Measurements from ENCODE around the gene TP53I13.
A peak's percentile ranks its signal among the peaks of the same experiment; 100 is the strongest.

Gene TP53I13

GRCh38 chr17:29579866-29580771 is 11.6 kb downstream of the TP53I13 start:
- intact Hi-C loops (cut with micrococcal nuclease), result loop anchor here (1.0 kb wide), 1 partner anchor 12 kb away; no protein-coding TSS in a partner anchor
- peaks cover 37% of the 10 kb centered on the region for H3K4me1 Mint-ChIP-seq (ENCODE audit: low read depth)
- no peak overlapping the region for H3K4me3 Mint-ChIP-seq
- no peak overlapping the region for H3K27ac Mint-ChIP-seq
- peaks cover 91% of the 10 kb centered on the region for H3K36me3 Mint-ChIP-seq (ENCODE audit: low read depth)
- H3K27me3 Mint-ChIP-seq, result no peaks in the 10 kb centered on the region
- no peaks in the 10 kb centered on the region for H3K9me3 Mint-ChIP-seq

DNA sequence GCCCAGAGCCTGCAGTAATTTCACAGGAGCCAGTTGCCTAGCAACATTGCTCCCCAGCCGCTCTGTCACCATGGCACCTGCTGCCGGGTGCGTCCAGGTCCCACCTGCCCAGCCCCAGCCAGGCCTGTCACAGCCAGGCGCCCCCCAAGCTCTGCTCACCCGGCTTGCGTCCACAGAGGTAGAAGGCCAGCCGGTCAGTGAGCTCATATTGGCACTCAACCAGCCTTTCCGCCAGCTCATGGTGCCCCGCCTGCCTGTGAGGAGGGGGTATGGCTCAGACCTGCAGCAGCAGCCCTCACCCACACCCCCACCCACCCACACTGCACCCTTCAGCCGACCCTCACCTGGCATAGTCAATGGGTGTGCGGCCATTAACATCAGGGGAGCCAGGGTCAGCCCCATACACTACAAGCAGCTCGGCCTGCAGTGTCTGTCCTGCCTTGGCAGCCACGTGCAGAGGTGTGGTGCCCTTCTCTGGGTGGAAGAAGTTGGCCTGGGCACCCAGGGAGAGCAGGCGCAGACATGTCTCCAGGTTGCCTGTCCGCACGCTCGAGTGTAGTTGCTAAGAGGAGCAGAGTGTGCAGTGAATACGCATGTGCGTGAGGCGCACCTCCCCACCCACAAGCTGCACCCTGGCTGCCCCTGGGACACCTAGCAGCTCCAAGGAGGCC is 13.2 kb downstream of the TP53I13 start:
- H3K36me3 Mint-ChIP-seq (ENCODE audit: low read depth), result peaks cover 75% of the 10 kb centered on the region
- intact Hi-C loops (cut with micrococcal nuclease), result no loop called here

GRCh38 chr17:29582254-29582765 is 13.8 kb downstream of the TP53I13 start:
- peaks cover 57% of the 10 kb centered on the region for H3K4me1 Mint-ChIP-seq (ENCODE audit: low read depth)
- H3K4me3 Mint-ChIP-seq, result no peak overlapping the region
- H3K9me3 Mint-ChIP-seq, result no peaks in the 10 kb centered on the region
- H3K27ac Mint-ChIP-seq, result no peak overlapping the region
- H3K27me3 Mint-ChIP-seq, result no peaks in the 10 kb centered on the region
- intact Hi-C loops (cut with micrococcal nuclease), result no loop called here
- peaks cover 69% of the 10 kb centered on the region for H3K36me3 Mint-ChIP-seq (ENCODE audit: low read depth)

More for the DNA sequence above, 13.2 kb downstream of the TP53I13 start:
- Mint-ChIP-seq H3K27me3 (no peaks in the 10 kb centered on the region), H3K27ac (no peak overlapping the region), H3K9me3 (no peaks in the 10 kb centered on the region), H3K4me3 (no peak overlapping the region), H3K4me1 (ENCODE audit: low read depth) (peaks cover 51% of the 10 kb centered on the region)

DNA sequence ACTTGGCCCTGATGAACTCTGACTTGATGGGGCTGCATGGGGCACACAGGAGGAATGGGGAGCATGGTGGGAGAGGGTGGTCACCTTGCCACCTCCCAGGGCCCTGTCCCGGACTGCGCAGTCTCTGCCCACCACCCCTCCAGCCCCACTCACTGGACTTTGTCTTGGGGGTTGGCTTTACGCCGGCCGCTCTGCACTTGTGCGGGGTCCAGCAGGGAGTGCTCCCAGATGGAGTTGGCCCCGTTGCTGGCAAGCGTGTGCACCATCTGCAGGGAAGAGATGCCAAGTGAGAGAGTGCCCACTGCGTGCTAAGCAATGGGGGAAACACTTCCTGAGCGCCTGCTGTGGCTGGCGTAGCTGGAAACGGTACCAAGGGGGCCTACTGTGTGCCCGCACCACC is 14.3 kb downstream of the TP53I13 start:
- Mint-ChIP-seq H3K27me3 (no peaks in the 10 kb centered on the region), H3K4me3 (no peak overlapping the region), H3K4me1 (ENCODE audit: low read depth) (peaks cover 61% of the 10 kb centered on the region), H3K27ac (no peak overlapping the region), H3K36me3 (ENCODE audit: low read depth) (peaks cover 64% of the 10 kb centered on the region), H3K9me3 (no peaks in the 10 kb centered on the region)
- intact Hi-C loops (cut with micrococcal nuclease), result no loop called here

- Mint-ChIP-seq H3K4me3 (no peak overlapping the region), H3K9me3 (no peaks in the 10 kb centered on the region), H3K4me1 (ENCODE audit: low read depth) (peaks cover 68% of the 10 kb centered on the region), H3K27me3 (no peaks in the 10 kb centered on the region), H3K36me3 (ENCODE audit: low read depth) (peaks cover 62% of the 10 kb centered on the region), H3K27ac (peak overlapping the region; percentile 81)
- intact Hi-C loops (cut with micrococcal nuclease), result no loop called here
These were observed 15.1 kb downstream of the TP53I13 start for GRCh38 chr17:29583324-29584248.

GRCh38 chr17:29584452-29585079 is 16.1 kb downstream of the TP53I13 start:
- Mint-ChIP-seq H3K4me3 (peak overlapping the region; percentile 67), H3K4me1 (ENCODE audit: low read depth) (peaks cover 69% of the 10 kb centered on the region)
- intact Hi-C loops (cut with micrococcal nuclease), result no loop called here

DNA sequence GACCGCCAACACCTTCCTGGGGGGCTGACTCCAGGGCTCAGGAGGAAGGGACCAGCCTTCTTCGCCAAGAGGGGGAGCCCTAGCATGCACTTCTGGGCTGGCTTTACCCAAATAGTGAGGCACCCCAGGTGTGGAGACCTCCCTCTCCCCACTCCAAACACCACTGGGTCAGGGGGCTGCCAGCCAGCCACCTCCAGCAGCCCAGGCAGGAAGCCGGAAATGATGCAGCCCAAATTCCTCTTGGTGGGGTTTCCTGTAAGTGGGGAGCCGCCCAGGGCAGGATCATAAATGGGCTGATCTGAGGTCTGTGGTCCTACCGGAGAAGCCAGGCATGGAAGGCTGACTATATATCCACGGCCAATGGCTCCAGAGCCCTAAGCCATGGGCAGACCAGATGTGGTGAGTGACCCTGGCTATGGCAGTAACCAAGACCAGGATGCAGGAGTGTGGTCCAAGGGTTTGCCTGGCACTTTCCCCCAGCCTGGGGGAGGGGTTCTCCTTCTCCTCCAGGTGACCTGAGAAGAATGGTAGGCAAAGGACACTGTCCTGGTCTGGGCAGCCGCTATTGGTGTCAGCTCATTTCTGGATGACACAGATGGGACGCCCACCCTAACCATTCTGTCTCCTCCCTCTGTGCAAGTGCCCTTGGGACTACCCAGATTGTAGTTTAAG is 16.7 kb downstream of the TP53I13 start:
- H3K4me1 Mint-ChIP-seq (ENCODE audit: low read depth), result peaks cover 70% of the 10 kb centered on the region
- H3K4me3 Mint-ChIP-seq, result peak overlapping the region; percentile 67
- H3K36me3 Mint-ChIP-seq (ENCODE audit: low read depth), result peaks cover 49% of the 10 kb centered on the region
- no peaks in the 10 kb centered on the region for H3K27me3 Mint-ChIP-seq
- H3K27ac Mint-ChIP-seq, result peak overlapping the region; percentile 81
- no peaks in the 10 kb centered on the region for H3K9me3 Mint-ChIP-seq
- intact Hi-C loops (cut with micrococcal nuclease), result no loop called here

More at GRCh38 chr17:29584452-29585079, 16.1 kb downstream of the TP53I13 start:
- no peaks in the 10 kb centered on the region for H3K9me3 Mint-ChIP-seq
- no peaks in the 10 kb centered on the region for H3K27me3 Mint-ChIP-seq
- H3K27ac Mint-ChIP-seq, result peak overlapping the region; percentile 81
- peaks cover 56% of the 10 kb centered on the region for H3K36me3 Mint-ChIP-seq (ENCODE audit: low read depth)

GRCh38 chr17:29586676-29587469 is 18.4 kb downstream of the TP53I13 start:
- Mint-ChIP-seq H3K36me3 (ENCODE audit: low read depth) (peaks cover 33% of the 10 kb centered on the region), H3K9me3 (no peaks in the 10 kb centered on the region), H3K4me1 (ENCODE audit: low read depth) (peaks cover 82% of the 10 kb centered on the region), H3K27ac (peak overlapping the region; percentile 45), H3K4me3 (peak overlapping the region; percentile 86), H3K27me3 (peaks cover 8% of the 10 kb centered on the region)
- intact Hi-C loops (cut with micrococcal nuclease), result no loop called here

DNA sequence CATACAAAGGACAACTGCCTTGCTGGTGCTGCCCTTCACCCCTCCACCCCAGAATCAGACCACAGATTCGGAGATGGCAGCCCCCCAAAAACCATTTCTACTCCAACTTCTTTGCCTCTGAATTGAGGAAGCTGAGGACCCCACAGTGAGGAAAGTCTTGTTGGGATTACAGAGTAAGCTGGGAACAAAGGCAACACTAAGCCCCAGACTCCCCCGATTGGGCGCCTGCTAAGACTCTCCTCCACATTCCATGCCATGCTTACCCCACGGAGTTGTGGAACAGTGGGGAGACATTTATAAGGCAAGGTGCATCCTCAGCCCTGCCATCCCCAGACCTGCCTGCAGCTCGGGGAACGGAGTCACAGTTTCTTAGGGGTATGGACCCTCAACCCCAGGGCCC is 19.1 kb downstream of the TP53I13 start:
- no peaks in the 10 kb centered on the region for H3K9me3 Mint-ChIP-seq
- H3K27me3 Mint-ChIP-seq, result peaks cover 11% of the 10 kb centered on the region
- intact Hi-C loops (cut with micrococcal nuclease), result no loop called here
- peak overlapping the region; percentile 80 for H3K27ac Mint-ChIP-seq
- peak overlapping the region; percentile 86 for H3K4me3 Mint-ChIP-seq
- peaks cover 25% of the 10 kb centered on the region for H3K36me3 Mint-ChIP-seq (ENCODE audit: low read depth)
- peaks cover 87% of the 10 kb centered on the region for H3K4me1 Mint-ChIP-seq (ENCODE audit: low read depth)

DNA sequence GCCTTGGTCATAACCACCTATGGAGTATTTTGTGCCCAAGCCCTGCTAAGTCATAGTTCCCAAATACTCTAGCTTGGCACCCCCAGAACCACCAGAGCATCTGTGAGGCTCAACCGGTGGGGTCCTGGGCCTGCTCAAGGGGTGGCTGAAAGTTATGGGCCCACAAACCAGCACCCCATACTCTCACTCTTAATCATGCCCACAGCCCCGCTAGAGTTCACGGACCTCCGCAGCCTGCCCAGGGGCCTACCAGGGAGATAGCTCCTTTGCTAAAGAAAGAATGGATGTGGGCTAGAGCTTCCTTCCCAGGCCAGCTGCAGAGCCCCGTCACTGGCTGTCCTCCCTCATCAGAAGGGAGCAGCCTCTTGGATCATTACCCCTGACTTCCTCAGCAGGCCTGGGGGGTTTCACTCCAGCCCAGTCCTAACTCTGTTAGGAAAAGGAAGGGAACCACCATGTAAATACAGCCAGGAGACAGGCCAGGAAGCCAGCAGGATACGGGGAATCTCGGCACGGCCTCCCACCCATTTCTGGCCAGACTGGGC is 19.6 kb downstream of the TP53I13 start:
- peak overlapping the region; percentile 80 for H3K27ac Mint-ChIP-seq
- peaks cover 86% of the 10 kb centered on the region for H3K4me1 Mint-ChIP-seq (ENCODE audit: low read depth)
- intact Hi-C loops (cut with micrococcal nuclease), result loop anchor here (2.0 kb wide), 1 partner anchor 25 kb away; no protein-coding TSS in a partner anchor
- H3K4me3 Mint-ChIP-seq, result peak overlapping the region; percentile 86
- H3K27me3 Mint-ChIP-seq, result peaks cover 14% of the 10 kb centered on the region
- H3K9me3 Mint-ChIP-seq, result no peaks in the 10 kb centered on the region
- H3K36me3 Mint-ChIP-seq (ENCODE audit: low read depth), result peaks cover 21% of the 10 kb centered on the region

GRCh38 chr17:29588562-29589411 is 20.3 kb downstream of the TP53I13 start:
- Mint-ChIP-seq H3K27ac (peak overlapping the region; percentile 80), H3K4me3 (peak overlapping the region; percentile 86), H3K4me1 (ENCODE audit: low read depth) (peaks cover 83% of the 10 kb centered on the region), H3K36me3 (ENCODE audit: low read depth) (peaks cover 14% of the 10 kb centered on the region), H3K27me3 (peaks cover 18% of the 10 kb centered on the region), H3K9me3 (no peaks in the 10 kb centered on the region)
- intact Hi-C loops (cut with micrococcal nuclease), result loop anchor here (2.0 kb wide), 1 partner anchor 24 kb away; no protein-coding TSS in a partner anchor

Measured in dendritic cell treated with granulocyte-macrophage colony-stimulating factor and Interleukin-4, amounts not matched to agents 40 ng/mL and 50 ng/mL, for 4 days (primary cell).